Chondrocyte (in vitro differentiated cells): ENCODE data around the gene LRRC15. TPM values are rescaled to one million over a fixed set of nuclear protein-coding genes. Genes with fewer than 3 reads are reported as not detected.

Experiments
- DNase-seq: peaks from one replicate; pipeline ENCODE4 v3.0.0; 2021; ENCODE audit warnings: mixed read lengths, low spot score
- H3K27ac Mint-ChIP-seq: one replicate; pipeline ENCODE4 v1.8.0; 2021; ENCODE audit warnings: mild to moderate bottlenecking, moderate library complexity, mixed read lengths; ENCODE audit not compliant: unreplicated experiment
- H3K27me3 Mint-ChIP-seq: 2 replicates; pipeline ENCODE4 v1.8.0; 2021; ENCODE audit warnings: low read depth, mixed read lengths
- H3K36me3 Mint-ChIP-seq: 2 replicates; pipeline ENCODE4 v1.8.0; 2021; ENCODE audit warnings: low read depth, mixed read lengths
- H3K4me1 Mint-ChIP-seq: 2 replicates; pipeline ENCODE4 v1.8.0; 2021; ENCODE audit warnings: low read depth, mild to moderate bottlenecking, mixed read lengths
- H3K4me3 Mint-ChIP-seq: one replicate; pipeline ENCODE4 v1.8.0; 2021; ENCODE audit warnings: mild to moderate bottlenecking, moderate library complexity, mixed read lengths; ENCODE audit not compliant: unreplicated experiment
- H3K9me3 Mint-ChIP-seq: 2 replicates; pipeline ENCODE4 v1.8.0; 2021; ENCODE audit warnings: low read depth, mixed read lengths
- CTCF ChIP-seq: fragments of 200-600 bp; sonication (generic); IDR thresholded peaks from 2 replicates; pipeline ENCODE4 v1.5.0; 2021; ENCODE audit warnings: antibody characterized with exemption, mild to moderate bottlenecking, moderate library complexity
- total RNA-seq: library from RNA; stranded (reverse); gene quantifications from 3 replicates; pipeline ENCODE4 v1.2.1, GENCODE V29; 2021

Gene LRRC15
- total RNA-seq, 1 donor from 2014 or later: 0.22 TPM

- Mint-ChIP-seq H3K4me1 (peaks cover 3% of the 10 kb centered on the region), H3K36me3 (no peaks in the 10 kb centered on the region)
- DNase-seq: peak; percentile 4
Measured at GRCh38 chr3:194377708-194378107, 8.2 kb upstream of the LRRC15 start.

GRCh38 chr3:194376241-194376560, 6.7 kb upstream of the LRRC15 start:
- H3K9me3 Mint-ChIP-seq: no peaks in the 10 kb centered on the region
- peaks cover 29% of the 10 kb centered on the region for H3K27me3 Mint-ChIP-seq
- no peak for DNase-seq
- no peak overlapping the region for H3K4me3 Mint-ChIP-seq
- no peak for TF ChIP-seq CTCF
- H3K27ac Mint-ChIP-seq: no peak overlapping the region
- no peaks in the 10 kb centered on the region for H3K4me1 Mint-ChIP-seq
- no peaks in the 10 kb centered on the region for H3K36me3 Mint-ChIP-seq

More at GRCh38 chr3:194377708-194378107, 8.2 kb upstream of the LRRC15 start:
- H3K27ac Mint-ChIP-seq: no peak overlapping the region
- H3K4me3 Mint-ChIP-seq: no peak overlapping the region
- no peaks in the 10 kb centered on the region for H3K9me3 Mint-ChIP-seq
- TF ChIP-seq CTCF: no peak
- H3K27me3 Mint-ChIP-seq: peaks cover 32% of the 10 kb centered on the region

GRCh38 chr3:194375473-194376240, 6.1 kb upstream of the LRRC15 start:
- no peak overlapping the region for H3K27ac Mint-ChIP-seq
- H3K36me3 Mint-ChIP-seq: no peaks in the 10 kb centered on the region
- TF ChIP-seq CTCF: no peak
- peak; percentile 58 for DNase-seq
- no peak overlapping the region for H3K4me3 Mint-ChIP-seq
- H3K4me1 Mint-ChIP-seq: no peaks in the 10 kb centered on the region
- no peaks in the 10 kb centered on the region for H3K9me3 Mint-ChIP-seq
- peaks cover 30% of the 10 kb centered on the region for H3K27me3 Mint-ChIP-seq

GRCh38 chr3:194374935-194375334, 5.4 kb upstream of the LRRC15 start:
- Mint-ChIP-seq H3K36me3 (no peaks in the 10 kb centered on the region), H3K9me3 (no peaks in the 10 kb centered on the region), H3K4me3 (no peak overlapping the region), H3K27ac (no peak overlapping the region), H3K4me1 (peaks cover under 1% of the 10 kb centered on the region), H3K27me3 (peaks cover 30% of the 10 kb centered on the region)
- peak; percentile 63 for DNase-seq
- TF ChIP-seq CTCF: no peak

- Mint-ChIP-seq H3K4me3 (no peak overlapping the region), H3K4me1 (peaks cover 11% of the 10 kb centered on the region), H3K27ac (no peak overlapping the region), H3K9me3 (no peaks in the 10 kb centered on the region), H3K27me3 (peaks cover 32% of the 10 kb centered on the region), H3K36me3 (no peaks in the 10 kb centered on the region)
- no peak for DNase-seq
- no peak for TF ChIP-seq CTCF
Measured at GRCh38 chr3:194373899-194374298, 4.4 kb upstream of the LRRC15 start.
